IPS-11a (cell line): ENCODE results near the gene STAT1.

Experiments used
- H3K4me3 ChIP-seq: one replicate; pipeline ENCODE4 v1.5.1; 2013; ENCODE audit warnings: low read depth, low read length, control low read depth

Gene STAT1

DNA sequence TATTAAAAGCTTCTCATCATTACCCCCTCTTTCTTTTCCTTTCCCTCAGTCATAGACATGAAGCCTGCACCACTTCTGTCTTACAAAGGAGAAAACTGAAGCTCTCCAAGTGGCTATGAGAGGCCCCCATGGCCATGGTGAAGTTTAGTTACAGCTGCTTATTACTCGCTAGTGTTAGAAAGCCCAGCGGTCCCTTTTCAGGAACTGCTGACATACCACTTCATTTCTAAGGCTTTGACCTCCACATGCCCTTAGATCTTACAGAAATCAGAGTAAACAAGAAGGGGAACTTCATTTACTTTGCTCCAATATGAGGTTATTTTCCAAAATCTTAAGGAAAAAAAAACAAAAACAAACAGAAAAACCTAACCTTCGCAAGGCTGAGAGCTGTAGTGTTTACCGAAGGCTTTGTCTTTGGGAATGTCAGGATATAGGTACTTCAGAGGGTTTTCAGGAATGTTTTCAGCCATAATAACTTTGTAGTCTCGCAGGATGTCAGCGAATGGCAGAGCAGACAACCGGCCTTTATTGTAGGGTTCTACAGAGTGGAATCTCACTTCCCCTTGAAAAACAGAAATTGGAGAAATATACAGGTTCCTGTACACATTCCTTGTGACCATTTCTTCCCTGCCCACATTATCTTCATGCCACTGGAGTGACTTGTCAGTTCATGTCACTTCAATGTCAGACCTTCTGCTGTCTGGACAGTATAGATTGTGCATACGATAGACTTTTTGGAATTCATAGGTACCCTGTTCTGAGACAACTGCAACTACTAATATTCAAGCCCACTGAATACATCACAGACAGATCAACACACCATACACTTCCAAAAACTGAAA is 18.8 kb upstream of the STAT1 start:
- H3K4me3 ChIP-seq = no peak overlapping the region

DNA sequence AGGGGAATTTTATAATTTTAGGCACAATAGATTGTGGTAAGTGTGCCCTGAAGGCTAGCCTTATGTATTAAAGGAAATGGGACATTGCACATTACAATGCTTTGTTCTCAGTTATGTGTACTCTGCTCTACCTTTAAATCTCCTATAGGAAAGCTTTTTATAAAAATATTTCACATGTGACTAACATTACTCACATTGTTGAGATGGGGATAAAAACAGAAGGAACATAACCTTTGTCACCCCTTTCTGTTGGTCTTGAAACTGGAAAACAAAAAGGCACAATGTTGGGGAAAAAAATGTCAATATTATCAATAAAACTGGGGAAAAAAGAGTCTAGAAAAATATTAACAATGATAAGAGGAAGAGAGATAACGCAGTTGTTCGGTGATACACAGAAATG is 17.3 kb upstream of the STAT1 start:
- no peak overlapping the region for H3K4me3 ChIP-seq

DNA sequence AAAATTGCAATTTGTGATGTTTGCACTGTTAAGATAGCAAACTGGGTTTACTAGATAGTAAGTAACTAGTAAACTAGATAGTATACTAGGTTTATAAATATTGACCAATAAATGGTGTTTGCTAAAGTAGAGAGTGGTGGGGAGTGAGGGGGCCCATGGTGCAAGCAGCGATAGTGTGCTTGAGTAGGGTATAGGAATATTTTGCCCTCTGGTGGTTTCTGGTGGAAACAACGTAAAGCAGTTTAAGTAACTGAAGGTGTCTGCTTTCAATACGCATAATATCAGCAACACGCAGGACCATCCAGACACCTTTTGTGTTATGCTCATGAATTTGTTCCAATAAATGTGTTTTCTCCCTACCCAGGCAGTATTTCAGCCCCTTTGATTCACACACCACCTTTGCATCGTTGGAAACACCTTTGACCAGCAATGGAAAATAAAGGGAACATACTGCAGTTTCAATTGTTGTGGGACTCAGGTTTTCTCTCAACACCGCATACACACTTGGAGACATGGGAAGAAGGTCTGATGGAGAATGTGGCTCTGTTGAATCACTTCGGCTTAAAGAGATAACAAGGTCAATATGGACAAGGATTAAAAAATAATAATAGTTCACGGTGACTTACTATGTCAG is 16.7 kb upstream of the STAT1 start:
- no peak overlapping the region for H3K4me3 ChIP-seq

DNA sequence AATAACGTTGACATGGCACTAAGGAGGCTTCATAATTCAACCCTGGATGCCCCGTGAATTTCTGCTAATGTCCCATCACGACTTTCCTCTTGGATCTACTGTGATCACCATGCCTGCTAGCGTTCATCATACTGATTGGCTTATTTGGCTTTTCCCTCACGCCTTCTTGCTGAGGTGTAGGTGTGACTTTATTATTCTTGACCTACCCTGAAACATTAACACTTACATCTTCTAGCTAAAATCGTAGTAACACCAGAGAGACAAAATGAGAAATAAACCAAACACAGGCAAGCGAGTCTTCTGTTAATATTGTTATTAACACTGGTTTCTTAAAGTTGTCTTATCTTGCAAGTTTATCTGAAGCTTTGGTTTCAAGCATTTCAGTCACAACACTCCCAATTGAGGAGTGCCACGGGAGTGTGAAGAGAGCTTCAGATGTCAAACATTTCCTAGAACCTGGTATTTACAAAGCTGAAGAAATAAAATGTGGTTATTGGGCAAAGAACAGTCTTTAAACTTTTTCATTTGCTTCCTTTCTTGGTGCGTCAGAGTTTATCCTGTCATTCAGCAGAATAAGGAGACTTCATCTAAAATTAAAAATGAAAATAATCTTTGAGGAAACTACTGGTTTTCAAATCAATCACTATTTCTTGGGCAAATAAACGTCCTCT is 15.4 kb upstream of the STAT1 start:
- no peak overlapping the region for H3K4me3 ChIP-seq

DNA sequence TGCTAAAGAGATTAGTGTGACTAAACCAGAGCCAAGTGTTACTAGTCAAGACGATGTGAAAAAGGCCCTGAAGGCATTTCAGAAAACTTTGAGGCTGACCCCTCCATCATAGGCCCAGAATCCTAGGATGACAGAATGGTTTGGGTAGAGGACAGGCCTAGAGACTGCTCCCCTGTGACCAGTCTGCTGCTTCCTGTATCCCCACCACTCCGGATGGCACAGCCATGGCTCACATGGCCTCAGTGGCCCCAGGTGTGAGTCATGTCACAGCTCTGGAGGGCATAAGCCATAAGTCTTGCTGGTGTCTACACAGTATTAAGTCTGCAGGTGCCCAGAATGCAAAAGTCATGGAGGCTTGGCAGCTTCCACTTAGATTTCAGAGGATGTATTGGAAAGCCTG is 12.4 kb upstream of the STAT1 start:
- H3K4me3 ChIP-seq = no peak overlapping the region

DNA sequence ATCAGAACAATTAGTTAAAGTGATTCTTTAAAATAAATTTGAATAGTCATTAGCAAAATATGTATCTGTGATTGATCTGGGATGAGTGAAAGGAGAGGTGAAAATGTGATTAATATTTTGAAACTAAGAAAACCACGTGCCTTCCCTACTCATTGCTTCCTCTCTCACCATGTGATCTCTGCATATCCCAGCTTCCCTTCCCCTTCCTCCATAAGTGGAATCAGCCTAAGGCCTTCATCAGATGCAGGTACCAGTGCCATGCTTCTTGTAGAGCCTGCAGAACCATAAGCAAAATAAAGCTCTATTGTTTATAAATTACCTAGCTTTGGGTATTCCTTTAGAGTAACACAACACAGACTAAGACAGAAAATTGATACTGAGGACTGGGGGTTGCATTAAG is 11.2 kb upstream of the STAT1 start:
- no peak overlapping the region for H3K4me3 ChIP-seq

DNA sequence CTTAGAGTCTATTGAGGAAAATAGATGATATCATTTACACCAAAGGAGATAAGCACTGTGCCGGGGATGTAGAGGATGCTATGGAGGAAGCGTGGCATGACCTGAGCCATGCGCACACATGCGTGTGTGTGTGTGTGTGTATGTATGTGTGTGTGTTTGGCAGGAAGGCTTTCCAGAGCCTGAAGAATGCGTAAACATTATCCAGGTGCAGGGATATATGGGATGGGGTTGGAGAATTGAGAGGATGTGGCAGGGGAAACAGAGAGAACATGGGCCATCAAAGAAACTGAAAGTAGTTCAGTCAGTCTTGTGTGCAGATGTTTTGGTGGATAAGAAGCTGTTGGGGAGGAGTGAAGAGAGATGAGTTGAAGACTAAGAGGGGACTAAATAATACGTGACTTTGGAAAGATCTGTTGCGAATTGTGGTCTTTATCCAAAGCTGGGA is 9.3 kb upstream of the STAT1 start:
- H3K4me3 ChIP-seq = no peak overlapping the region

DNA sequence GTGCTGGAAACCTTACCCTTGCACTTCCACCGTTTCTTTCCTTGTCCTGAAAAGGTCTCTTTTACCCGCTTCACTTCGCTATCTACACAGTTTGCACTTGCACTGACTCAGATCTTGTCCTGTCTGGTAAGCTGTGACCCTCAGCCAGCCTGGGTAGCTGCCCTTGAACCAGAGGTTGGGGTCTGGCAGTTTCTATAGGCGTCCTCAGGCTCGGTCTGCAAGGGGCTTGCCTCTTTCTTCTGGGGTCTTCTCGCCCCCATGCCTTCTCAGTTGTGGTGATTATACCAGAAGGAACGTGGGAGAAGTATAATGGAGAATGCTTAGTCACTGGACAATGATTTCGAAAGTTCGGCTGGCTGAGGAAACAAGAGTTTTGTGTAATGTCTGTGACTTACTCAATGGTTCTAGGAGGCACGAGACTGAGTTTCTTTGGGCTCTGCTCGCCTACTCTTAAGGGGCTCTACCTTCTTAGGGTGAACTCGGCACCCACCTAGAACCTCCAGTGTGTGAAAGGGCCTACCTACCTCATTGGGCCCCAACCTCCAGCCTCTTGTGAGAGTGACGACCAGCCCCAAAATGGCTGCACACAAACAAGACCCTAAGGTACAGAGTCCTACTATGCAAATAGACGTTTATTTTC is 6.9 kb upstream of the STAT1 start:
- peak overlapping the region; percentile 83 for H3K4me3 ChIP-seq

DNA sequence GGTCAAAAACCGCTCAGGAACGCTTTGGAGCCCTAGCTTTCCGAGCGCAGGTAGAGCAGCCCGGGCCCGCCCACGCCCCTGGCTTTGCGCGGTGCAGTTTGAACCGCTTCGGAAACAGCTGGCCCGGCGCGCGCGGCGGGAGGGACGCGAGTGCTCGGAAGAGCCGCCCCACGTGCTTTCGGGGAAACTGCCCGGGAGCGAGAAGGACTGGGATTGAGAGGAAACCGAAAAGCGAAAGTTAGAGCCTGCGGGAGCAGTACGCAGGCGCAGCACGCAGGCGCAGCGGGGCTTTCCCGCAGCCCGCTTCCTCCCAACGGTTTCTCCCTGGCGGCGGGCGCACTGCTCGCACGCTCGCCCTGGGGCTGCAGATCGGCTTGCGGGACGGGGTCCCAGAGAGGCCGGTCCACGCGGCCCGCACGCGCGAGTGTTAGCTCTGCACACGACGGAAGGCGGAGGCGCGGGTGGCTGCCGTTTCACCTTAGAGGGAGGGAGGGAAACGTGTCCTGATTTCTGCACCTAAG is 6.3 kb upstream of the STAT1 start:
- H3K4me3 ChIP-seq = peak overlapping the region; percentile 83

DNA sequence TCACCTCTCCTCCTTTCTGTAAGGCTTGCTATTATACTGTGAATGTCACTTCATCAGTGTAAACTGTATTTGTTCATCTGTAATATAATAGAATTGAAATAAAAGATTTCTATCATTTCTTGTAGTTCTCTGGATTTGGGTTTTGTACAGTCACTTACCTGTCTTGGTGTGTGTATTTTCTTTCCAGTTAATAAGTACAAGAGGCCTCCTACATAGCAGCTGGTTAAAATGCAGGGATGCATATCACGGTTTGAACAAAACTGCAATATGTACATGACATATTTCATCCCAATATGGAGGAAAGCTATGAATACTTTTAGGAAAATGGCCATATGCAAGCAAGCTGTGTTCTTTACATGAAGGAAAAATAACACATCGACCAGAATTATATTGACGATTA is 5.4 kb upstream of the STAT1 start:
- H3K4me3 ChIP-seq = no peak overlapping the region

DNA sequence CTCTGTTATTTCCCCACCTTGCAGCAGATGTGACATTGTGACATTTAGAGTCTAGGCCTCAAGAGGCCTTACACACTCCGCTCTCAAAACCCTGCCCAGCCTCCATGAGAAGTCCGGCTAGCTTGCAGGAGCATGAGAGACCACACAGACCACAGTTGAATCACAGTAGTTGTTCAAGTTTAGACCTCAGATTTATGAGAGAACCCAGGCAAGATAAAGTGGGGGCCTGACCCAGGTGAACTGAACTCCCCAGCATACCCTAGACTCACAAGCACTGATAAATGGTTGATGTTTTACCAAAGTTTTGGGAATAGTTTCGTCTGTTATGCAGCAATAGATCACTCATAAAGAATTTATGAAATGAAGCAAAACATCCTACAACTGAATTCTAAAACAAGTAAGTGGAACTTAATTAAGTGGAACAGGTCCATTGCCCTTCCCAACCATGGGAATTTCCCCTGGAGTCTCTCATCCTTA is 4.7 kb upstream of the STAT1 start:
- H3K4me3 ChIP-seq = no peak overlapping the region

DNA sequence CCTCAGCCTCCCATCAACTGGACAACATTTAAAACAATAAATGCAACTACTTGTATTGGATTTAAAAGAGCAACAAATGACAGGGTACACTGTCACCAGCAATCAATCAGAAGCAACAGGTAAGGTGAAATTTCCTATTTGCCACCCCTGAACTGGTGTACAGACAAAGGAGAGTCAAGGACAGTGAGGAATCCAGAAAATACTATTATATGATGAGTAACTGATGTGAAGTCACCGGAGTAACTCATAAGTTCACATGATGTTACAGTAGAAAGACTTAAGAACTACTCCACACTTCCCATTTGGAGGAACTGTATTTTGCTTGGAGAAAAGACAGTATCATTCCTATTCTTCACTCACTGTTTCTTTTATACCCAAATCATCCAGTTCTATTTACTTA is 4.1 kb upstream of the STAT1 start:
- no peak overlapping the region for H3K4me3 ChIP-seq

DNA sequence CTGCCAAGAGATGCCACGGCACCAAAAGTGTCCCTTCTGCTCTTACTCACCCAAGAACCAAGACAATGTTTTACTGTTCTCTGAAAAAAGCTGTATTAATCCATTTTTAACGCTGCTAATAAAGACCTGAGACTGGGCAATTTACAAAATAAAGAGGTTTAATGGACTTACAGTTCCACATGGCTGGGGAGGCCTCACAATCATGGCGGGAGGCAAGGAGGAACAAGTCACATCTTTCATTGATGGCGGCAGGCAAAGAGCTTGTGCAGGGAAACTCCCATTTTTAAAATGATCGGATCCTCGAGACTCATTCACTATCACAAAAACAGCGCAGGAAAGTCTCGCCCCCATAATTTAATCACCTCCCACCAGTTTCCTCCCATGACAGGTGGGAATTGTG is 1.9 kb upstream of the STAT1 start:
- no peak overlapping the region for H3K4me3 ChIP-seq

DNA sequence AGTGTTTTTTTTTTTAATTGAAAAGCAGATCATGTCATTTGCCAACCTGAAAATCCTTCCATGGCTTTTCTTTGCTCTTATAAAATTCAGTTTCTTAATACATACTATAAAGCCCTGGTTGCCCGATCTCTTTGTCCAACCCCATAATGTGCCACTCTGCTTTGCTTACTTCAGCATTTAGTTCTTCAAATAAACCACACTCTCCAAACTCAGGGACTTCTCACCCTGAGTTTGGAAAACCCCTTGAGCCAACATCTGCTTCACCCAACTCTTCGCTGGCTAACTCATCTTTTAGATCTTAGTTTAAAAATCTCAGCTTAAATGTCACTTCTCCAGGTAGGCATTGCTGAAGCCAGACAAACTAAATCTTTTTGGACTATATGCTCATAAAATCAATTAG is 1.3 kb upstream of the STAT1 start:
- H3K4me3 ChIP-seq = no peak overlapping the region

DNA sequence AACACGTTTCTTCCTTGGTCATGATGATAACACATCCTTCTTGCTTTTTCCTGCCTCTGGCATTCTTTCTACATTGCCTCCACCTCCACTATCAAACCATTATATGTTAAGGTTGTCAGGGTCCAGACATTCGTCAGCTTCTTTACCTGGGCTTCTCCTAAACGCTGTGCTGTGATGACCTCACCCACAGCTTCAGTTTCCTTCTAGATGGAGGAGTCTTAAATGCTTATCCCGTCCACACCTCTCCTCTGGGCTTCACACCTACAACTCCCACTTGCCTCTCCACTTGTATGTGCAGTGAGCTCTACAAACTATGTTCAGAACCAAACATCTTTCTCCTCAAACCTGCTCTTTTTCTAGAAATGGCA is 666 bp upstream of the STAT1 start:
- H3K4me3 ChIP-seq = peak overlapping the region; percentile 95

DNA sequence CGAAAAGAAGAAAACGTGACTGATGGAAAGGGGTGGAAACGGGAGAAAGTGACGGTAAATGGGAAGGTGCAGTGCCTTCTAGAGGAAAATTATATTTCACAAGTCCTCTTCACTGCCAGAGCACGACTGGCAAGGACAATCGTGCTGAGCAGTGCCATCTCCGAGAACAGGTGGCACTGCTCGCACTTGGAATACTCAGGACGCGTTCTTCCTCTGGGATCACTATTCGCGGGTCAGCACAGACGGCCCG is 364 bp downstream of the STAT1 start:
- H3K4me3 ChIP-seq = peak overlapping the region; percentile 95

DNA sequence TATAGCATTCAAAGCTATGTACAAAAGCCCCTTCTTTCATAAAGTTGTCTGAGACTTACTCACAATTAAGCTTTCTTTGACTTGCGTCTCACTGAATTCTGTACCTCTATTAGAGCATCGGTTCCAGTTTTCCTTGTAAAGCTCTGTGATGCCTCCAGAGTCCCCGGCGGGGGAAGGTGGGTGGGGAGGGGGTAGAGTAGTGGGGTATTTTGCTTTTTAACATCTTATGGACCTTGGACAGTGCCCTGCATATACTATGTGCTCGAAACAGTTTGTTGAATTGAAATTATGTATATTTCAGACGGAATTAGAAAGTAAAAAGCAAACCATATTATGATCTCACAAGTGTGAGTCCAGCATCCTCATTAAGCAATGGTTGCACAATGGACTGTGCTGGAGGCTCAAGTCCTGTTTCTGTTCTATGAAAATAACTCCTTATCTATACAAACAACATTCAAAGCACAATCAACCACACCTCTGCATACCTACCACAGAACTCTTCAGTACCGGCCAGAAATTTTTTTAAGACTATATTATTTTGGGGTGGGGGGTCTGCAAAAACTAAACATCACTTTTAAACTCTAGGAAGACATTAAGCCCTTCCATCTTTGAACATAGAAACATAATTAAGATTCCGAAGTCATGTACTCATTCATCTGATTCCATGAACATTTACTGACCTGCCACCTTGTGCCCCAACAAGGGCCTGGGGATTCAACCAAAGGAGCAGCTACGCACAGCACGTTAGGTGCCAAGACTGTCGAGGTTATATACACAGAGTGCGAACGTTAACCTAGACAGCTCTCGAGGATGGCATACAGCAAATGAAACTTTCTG is 908 bp downstream of the STAT1 start:
- H3K4me3 ChIP-seq = peak overlapping the region; percentile 95

DNA sequence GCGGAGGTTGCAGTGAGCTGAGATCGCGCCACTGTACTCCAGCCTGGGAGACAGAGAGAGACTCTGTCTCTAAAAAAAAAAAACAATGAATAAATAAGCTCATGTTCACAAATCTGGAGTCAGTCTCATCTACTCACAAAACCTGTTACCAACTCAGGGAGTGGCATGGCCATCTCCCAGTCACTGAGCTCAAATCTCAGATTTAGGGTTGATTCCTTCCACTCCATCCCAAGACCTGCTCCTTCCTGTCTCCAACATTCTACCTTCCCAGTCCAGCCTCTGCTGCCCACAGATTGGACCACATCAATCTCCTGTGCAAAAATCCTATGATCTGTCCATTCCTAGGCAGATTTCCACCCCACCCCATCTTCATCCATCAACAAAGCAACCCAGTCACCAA is 1.6 kb downstream of the STAT1 start:
- no peak overlapping the region for H3K4me3 ChIP-seq

DNA sequence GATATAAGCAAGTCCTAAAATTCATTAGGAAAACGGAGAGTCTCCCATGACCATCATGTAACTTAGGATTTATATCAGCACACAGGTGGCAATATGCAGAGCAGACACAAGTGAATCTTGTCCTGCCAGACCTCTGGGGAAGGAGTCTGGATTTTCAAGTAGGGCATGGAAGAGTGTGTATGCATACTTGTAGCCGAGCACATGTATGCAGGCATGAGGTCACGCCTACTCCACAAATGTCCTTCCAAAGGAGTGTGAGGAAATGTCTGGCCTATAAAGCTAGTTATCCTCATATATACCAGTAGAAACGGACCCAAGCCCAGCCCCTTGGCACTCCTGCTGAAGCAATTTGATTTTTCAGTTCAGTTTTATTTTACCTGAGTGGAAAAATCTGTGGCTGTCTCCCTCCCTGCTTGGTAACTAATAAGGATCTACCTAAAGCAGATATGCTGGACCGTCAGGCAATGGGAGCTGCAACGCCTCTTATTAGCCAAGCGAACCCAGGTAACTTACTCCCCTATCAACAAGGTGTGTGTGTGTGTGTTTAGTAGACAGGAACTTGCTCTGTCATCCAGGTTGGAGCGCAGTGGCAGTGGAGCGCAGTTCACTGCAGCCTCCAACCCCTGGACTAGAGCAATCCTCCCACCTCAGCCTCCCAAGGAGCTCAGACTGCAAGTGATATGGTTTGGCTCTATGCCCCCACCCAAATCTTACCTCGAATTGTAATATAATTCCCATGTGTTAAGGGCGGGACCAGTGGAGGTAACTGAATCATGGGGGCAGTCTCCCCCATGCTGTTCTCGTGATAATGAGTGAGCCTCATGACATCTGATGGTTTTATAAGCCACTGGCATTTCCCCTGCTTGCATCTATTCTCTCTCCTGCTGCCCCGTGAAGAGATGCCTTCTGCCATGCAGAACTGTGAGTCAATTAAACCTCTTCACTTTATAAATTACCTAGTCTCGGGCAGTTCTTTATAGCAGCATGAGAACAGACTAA is 2.8 kb downstream of the STAT1 start:
- H3K4me3 ChIP-seq = no peak overlapping the region
